K562 (cell line): Measurements from ENCODE around the gene NRXN3. TPM values are rescaled to one million over a fixed set of nuclear protein-coding genes. Genes with fewer than 3 reads are reported as not detected.

ENCODE experiments used
- ATAC-seq: fragments of 200-7000 bp; cut with Tn5 transposase; 3 replicates; pipeline ENCODE4 v1.9.1; 2020; ENCODE audit warnings: moderate library complexity
- BruUV-seq: library from RNA; stranded (reverse); fragments of 400-500 nt; replicated peaks from 2 replicates; lab custom pipeline; 2021; lab: Mats Ljungman, UMichigan
- CTCF ChIA-PET: fragments of 300-600 bp; formaldehyde crosslinking; extraction: SDS; loops from one replicate; lab custom pipeline; 2021; ENCODE audit warnings: low intra/inter-chr PET ratio; lab: Yijun Ruan, JAX
- POLR2A ChIA-PET: fragments of 300-600, 350-650 bp; sonication (Branson Sonifier 250); formaldehyde crosslinking; extraction: SDS; loops from one replicate; lab custom pipeline; 2021; ENCODE audit warnings: antibody characterized with exemption, inconsistent platforms; lab: Yijun Ruan, JAX
- DNase-seq, 4 experiments: peaks; one replicate each; pipeline versions ENCODE4 v3.0.0 to v3.0.0-alpha.2; 2011 to 2018; ENCODE audit warnings: low spot score in 3 of 4, mixed read lengths in 3 of 4; ENCODE audit errors: extremely low read depth in 1 of 4
- FAIRE-seq: peaks from 2 replicates; lab custom pipeline; 2011; peaks lifted over from hg19 to GRCh38; lab: Jason Lieb, UNC
- H2AFZ ChIP-seq: 2 replicates; pipeline ENCODE4 v1.6.0; 2011; ENCODE audit warnings: low read depth, low read length, control low read depth, inconsistent platforms
- H3K27ac ChIP-seq: fragments of 200-600 bp; 3 replicates; pipeline ENCODE4 v1.8.0; 2011; ENCODE audit warnings: low read depth, mild to moderate bottlenecking, control low read depth, inconsistent platforms, low read length, moderate library complexity, mixed read lengths; ENCODE audit errors: extremely low read depth
- H3K27me3 ChIP-seq, 2 experiments: fragments of 300-600 bp in 1 of 2; 2 replicates in 1 of 2; 3 replicates in 1 of 2; pipeline versions ENCODE4 v1.6.0 to v1.8.0; 2011; ENCODE audit warnings: inconsistent platforms in 2 of 2, low read length in 2 of 2, mild to moderate bottlenecking in 1 of 2, mixed read lengths in 1 of 2, moderate library complexity in 1 of 2; ENCODE audit not compliant: control insufficient read depth in 2 of 2, insufficient read depth in 2 of 2
- H3K36me3 ChIP-seq: fragments of 300-600 bp; 3 replicates; pipeline ENCODE4 v1.8.0; 2011; ENCODE audit warnings: mild to moderate bottlenecking, low read length, inconsistent platforms; ENCODE audit not compliant: control insufficient read depth, insufficient read depth
- H3K4me1 ChIP-seq, 2 experiments: fragments of 200-600 bp in 1 of 2; replicated peaks in 1 of 2; 2 replicates in 1 of 2; 3 replicates in 1 of 2; pipeline versions ENCODE4 v1.5.1 to v1.8.0; 2011; ENCODE audit warnings: inconsistent platforms in 2 of 2, low read length in 2 of 2, mild to moderate bottlenecking in 1 of 2, mixed read lengths in 1 of 2, moderate library complexity in 1 of 2; ENCODE audit not compliant: control insufficient read depth in 2 of 2, insufficient read depth in 2 of 2
- H3K4me2 ChIP-seq: 2 replicates; pipeline ENCODE4 v1.6.1; 2011; ENCODE audit warnings: low read length, control low read depth, inconsistent platforms, mixed read lengths; ENCODE audit not compliant: insufficient read depth
- H3K4me3 ChIP-seq: fragments of 200-600 bp; sonication (generic), shearing (Covaris generic); 2 replicates; pipeline ENCODE4 v1.5.1; 2016; ENCODE audit warnings: control low read depth, inconsistent platforms
- H3K79me2 ChIP-seq: fragments of 200-600 bp; 3 replicates; pipeline ENCODE4 v1.8.0; 2011; ENCODE audit warnings: low read length, inconsistent platforms; ENCODE audit not compliant: control insufficient read depth, insufficient read depth
- H3K9ac ChIP-seq, 2 experiments: 2 replicates each; pipeline versions ENCODE4 v1.6.0 to v1.6.1; 2011; ENCODE audit warnings: low read depth in 2 of 2, low read length in 2 of 2, control low read depth in 1 of 2, inconsistent platforms in 1 of 2, mild to moderate bottlenecking in 1 of 2, mixed read lengths in 1 of 2; ENCODE audit not compliant: insufficient read depth in 1 of 2
- H3K9me1 ChIP-seq: one replicate; pipeline ENCODE4 v1.6.0; 2011; ENCODE audit warnings: inconsistent platforms, mild to moderate bottlenecking, low read length, moderate library complexity; ENCODE audit not compliant: control insufficient read depth, insufficient read depth
- H3K9me3 ChIP-seq: replicated peaks from 2 replicates; pipeline ENCODE4 v1.5.1; 2011; ENCODE audit warnings: low read depth, low read length, inconsistent platforms; ENCODE audit not compliant: control insufficient read depth, insufficient read depth
- H4K20me1 ChIP-seq: replicated peaks from 2 replicates; pipeline ENCODE4 v1.6.1; 2011; ENCODE audit warnings: low read length, inconsistent platforms, mixed read lengths; ENCODE audit not compliant: control insufficient read depth, insufficient read depth
- CHAMP1 ChIP-seq: fragments of 450-650 bp; IDR thresholded peaks from 2 replicates; pipeline ENCODE4 v1.6.1; 2016; ENCODE audit warnings: mild to moderate bottlenecking
- GATAD2B ChIP-seq: fragments of 450-650 bp; IDR thresholded peaks from 2 replicates; pipeline ENCODE4 v1.6.1; 2017; ENCODE audit warnings: mild to moderate bottlenecking, borderline replicate concordance
- KLF16 ChIP-seq: IDR thresholded peaks from 2 replicates; pipeline ENCODE4 v1.6.1; 2016; ENCODE audit warnings: antibody characterized with exemption
- LARP7 ChIP-seq: fragments of 450-650 bp; IDR thresholded peaks from 2 replicates; pipeline ENCODE4 v1.6.1; 2016
- MTA1 ChIP-seq: fragments of 450-650 bp; IDR thresholded peaks from 2 replicates; pipeline ENCODE4 v1.6.1; 2017; ENCODE audit warnings: borderline replicate concordance
- OTX1 ChIP-seq: fragments of 450-650 bp; formaldehyde crosslinking; IDR thresholded peaks from 2 replicates; pipeline ENCODE4 v1.4.0; 2022; ENCODE audit warnings: mild to moderate bottlenecking
- SMC3 ChIP-seq: conservative IDR thresholded peaks from 2 replicates; pipeline ENCODE4 v1.6.1; 2011; ENCODE audit warnings: low read depth, low read length, improper control_type of control experiment; ENCODE audit not compliant: insufficient read depth
- SRF ChIP-seq, 2 experiments: fragments of 250-450, 450-650 bp in 1 of 2; sonication (Bioruptor Pico) in 1 of 2; sonication (generic) in 1 of 2; formaldehyde crosslinking; IDR thresholded peaks; 2 replicates each; pipeline versions ENCODE4 v1.5.0 to v1.5.1; 2020 to 2022; ENCODE audit warnings: mild to moderate bottlenecking in 1 of 2, missing genetic modification reagents in 1 of 2
- STAG1 ChIP-seq: sonication (generic); formaldehyde crosslinking; IDR thresholded peaks from 2 replicates; pipeline ENCODE4 v1.5.0; 2020; ENCODE audit warnings: missing genetic modification reagents, borderline replicate concordance
- TAL1 ChIP-seq: fragments of 450-650 bp; IDR thresholded peaks from 2 replicates; pipeline ENCODE4 v1.6.1; 2016; ENCODE audit warnings: mild to moderate bottlenecking
- TFAM ChIP-seq: fragments of 250-450 bp; sonication (Bioruptor Pico); conservative IDR thresholded peaks from 2 replicates; pipeline ENCODE4 v1.5.0; 2021; ENCODE audit warnings: mild to moderate bottlenecking, moderate library complexity
- ZFX ChIP-seq: sonication (generic); formaldehyde crosslinking; IDR thresholded peaks from 2 replicates; pipeline ENCODE4 v1.8.0; 2022; ENCODE audit warnings: mild to moderate bottlenecking, missing genetic modification reagents, moderate library complexity
- ZNF121 ChIP-seq: sonication (generic); formaldehyde crosslinking; conservative IDR thresholded peaks from 2 replicates; pipeline ENCODE4 v1.8.0; 2022; ENCODE audit warnings: missing genetic modification reagents
- WGBS: fragments of 100-300 bp; shearing (Covaris generic); methylation state at CpG from one replicate; pipeline ENCODE4 v1.1.6; 2016; ENCODE audit warnings: low coverage, mixed read lengths; ENCODE audit not compliant: insufficient coverage; ENCODE audit errors: missing lambda C conversion rate; 5-methylcytosine and 5-hydroxymethylcytosine counted together
- in situ Hi-C: fragments of 300-500 bp; cut with MboI; formaldehyde crosslinking; loops from 4 replicates; pipeline ENCODE4 v1.15.0; 2018; ENCODE audit warnings: inconsistent platforms, mixed read lengths
- intact Hi-C: fragments of 100-400 bp; cut with micrococcal nuclease; formaldehyde crosslinking; loops from 2 replicates; pipeline ENCODE4 v1.14.2; 2022
- polyA plus RNA-seq, 8 experiments: library from polyadenylated mRNA; depleted of rRNA in 4 of 8; stranded (reverse) in 5 of 8; unstranded in 3 of 8; fragments of >200 nt; fragmentation: Nextera tagmentation in 2 of 8; fragmentation: Illumina TruSeq in 1 of 8; extraction: Ambion mirVana in 2 of 8; extraction: Trizol in 1 of 8; gene quantifications; 2 replicates each; pipeline versions ENCODE4 v1.2.1 to v1.2.3, GENCODE V29; 2011 to 2014; ENCODE audit warnings: inconsistent platforms in 1 of 8, missing spikeins in 1 of 8
- total RNA-seq, 7 experiments: library from RNA; depleted of rRNA in 6 of 7; stranded (reverse); fragments of >200 nt in 6 of 7; fragmentation: Illumina TruSeq in 2 of 7; extraction: Trizol in 2 of 7; gene quantifications; 2 replicates each; pipeline versions ENCODE4 v1.2.1 to v1.2.3, GENCODE V29; 2011 to 2021; ENCODE audit warnings: low replicate concordance in 1 of 7
- TF ChIP-seq, protein P1 (sequence below): sonication (generic); formaldehyde crosslinking; IDR thresholded peaks from 2 replicates; pipeline ENCODE4 v1.8.0; 2023; ENCODE audit warnings: mild to moderate bottlenecking, missing genetic modification reagents

NRXN3 gene
- total and polyA plus RNA-seq, 9 of the 15 experiments (the other 6 are each of a cell fraction or from before 2014, with no cell fraction given) = 0.09 TPM; not detected in 8

DNA sequence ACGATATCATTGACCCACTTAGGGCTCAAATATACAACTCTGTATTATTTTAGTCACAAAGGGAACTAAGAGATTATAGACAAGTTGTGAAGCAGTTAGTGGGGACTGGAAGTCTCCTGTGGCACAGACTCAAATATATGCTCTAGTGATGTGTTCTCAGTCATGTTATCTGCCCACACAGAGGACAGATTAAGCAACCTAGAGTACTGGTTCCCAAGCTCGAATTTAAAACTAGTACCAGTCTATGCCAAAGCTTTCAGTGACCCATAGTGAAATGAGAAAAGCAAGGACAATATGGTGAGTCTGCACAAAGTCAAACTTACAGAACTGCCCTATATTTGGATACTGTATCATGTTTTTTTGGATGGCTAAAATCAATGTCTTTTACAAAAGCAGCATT, 1651.9 kb downstream of the NRXN3 start (continued):
- TF ChIP-seq STAG1 = no peak
- TF ChIP-seq SMC3 = no peak
- no peak for TF ChIP-seq SRF (CRISPR knock-in tag; IDR thresholded peaks at IDR 0.05)
- TF ChIP-seq CHAMP1 = no peak
- no peak for TF ChIP-seq GATAD2B

DNA sequence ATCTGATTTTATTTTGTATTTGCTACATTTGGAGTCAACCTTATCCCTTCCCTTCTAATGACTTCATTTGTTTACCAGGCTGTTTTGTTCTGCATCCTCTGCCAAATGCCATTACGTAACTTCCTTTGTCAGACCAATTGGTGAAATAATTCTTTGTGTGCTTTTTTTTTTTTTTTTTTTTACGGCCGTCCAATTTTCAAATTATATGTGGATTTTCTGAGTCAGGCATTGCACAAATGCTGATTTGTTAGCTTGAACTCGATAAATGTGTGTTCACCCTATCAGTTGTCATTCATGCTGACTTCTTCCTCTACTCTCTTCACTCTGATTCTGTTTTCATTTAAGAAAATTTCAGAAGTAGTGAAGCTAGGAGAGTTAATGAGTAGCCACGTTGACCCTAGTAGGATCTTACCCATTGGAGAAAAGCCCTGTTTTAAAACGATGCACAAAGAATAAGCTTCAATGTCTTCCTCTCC, 1654.9 kb downstream of the NRXN3 start:
- Histone ChIP-seq H3K4me2 (no peak overlapping the region), H3K4me3 (no peak overlapping the region), H2AFZ (no peak overlapping the region), H3K36me3 (no peaks in the 10 kb centered on the region)
- intact Hi-C loops = no loop called here
- WGBS = 0% methylated on average over 3 of the region's 6 CpGs
- POLR2A ChIA-PET = interaction anchor here (0.5 kb wide), 1 partner anchor 15 kb away, joined by 4 read pairs; no protein-coding TSS in a partner anchor
- TF ChIP-seq ZNF121 (CRISPR knock-in tag) (no peak), OTX1 (no peak), KLF16 (no peak), LARP7 (no peak), TFAM (CRISPR knock-in tag) (no peak), MTA1 (no peak), ZFX (CRISPR knock-in tag) (no peak), TAL1 (no peak)
- TF ChIP-seq, protein P1, sequence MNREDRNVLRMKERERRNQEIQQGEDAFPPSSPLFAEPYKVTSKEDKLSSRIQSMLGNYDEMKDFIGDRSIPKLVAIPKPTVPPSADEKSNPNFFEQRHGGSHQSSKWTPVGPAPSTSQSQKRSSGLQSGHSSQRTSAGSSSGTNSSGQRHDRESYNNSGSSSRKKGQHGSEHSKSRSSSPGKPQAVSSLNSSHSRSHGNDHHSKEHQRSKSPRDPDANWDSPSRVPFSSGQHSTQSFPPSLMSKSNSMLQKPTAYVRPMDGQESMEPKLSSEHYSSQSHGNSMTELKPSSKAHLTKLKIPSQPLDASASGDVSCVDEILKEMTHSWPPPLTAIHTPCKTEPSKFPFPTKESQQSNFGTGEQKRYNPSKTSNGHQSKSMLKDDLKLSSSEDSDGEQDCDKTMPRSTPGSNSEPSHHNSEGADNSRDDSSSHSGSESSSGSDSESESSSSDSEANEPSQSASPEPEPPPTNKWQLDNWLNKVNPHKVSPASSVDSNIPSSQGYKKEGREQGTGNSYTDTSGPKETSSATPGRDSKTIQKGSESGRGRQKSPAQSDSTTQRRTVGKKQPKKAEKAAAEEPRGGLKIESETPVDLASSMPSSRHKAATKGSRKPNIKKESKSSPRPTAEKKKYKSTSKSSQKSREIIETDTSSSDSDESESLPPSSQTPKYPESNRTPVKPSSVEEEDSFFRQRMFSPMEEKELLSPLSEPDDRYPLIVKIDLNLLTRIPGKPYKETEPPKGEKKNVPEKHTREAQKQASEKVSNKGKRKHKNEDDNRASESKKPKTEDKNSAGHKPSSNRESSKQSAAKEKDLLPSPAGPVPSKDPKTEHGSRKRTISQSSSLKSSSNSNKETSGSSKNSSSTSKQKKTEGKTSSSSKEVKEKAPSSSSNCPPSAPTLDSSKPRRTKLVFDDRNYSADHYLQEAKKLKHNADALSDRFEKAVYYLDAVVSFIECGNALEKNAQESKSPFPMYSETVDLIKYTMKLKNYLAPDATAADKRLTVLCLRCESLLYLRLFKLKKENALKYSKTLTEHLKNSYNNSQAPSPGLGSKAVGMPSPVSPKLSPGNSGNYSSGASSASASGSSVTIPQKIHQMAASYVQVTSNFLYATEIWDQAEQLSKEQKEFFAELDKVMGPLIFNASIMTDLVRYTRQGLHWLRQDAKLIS (CRISPR knock-in tag) = no peak
- TF ChIP-seq, all 486 proteins: peak for 0
- Histone ChIP-seq H3K9me3 (no peaks in the 10 kb centered on the region), H4K20me1 (no peaks in the 10 kb centered on the region), H3K79me2 (no peaks in the 10 kb centered on the region), H3K27ac (no peak overlapping the region), H3K4me1 (no peaks in the 10 kb centered on the region), H3K9me1 (no peaks in the 10 kb centered on the region), H3K27me3 (no peaks in the 10 kb centered on the region), H3K9ac (no peak overlapping the region)
- ATAC-seq (no peak), DNase-seq (no peak), FAIRE-seq (no peak)
- in situ Hi-C loops = no loop called here
- CTCF ChIA-PET = no interaction called here
- BruUV-seq = no TSS peak
